GM19452 (cell line): ENCODE measurements around the gene GCLC.
A peak's percentile ranks its signal among the peaks of the same experiment; 100 is the strongest.
"Not testable (repeated sequence)": the region's sequence is repeated elsewhere in the genome, so short reads cannot be mapped to it uniquely, and the experiment has no call there.

Experiments used
- ATAC-seq: cut with Tn5 transposase; IDR thresholded peaks from one replicate; pipeline ENCODE4 v1.9.1; 2021; ENCODE audit not compliant: unreplicated experiment

GCLC gene

GRCh38 chr6:53544470-53545308 lies at the start of gene GCLC:
GCLC (minus strand) TSS chr6:53545101; CDS start chr6:53544645, 456 bp downstream.
- peak; percentile 63 for ATAC-seq

- no peak for ATAC-seq
These were observed 49.7 kb upstream of the GCLC start for GRCh38 chr6:53594596-53594995.

GRCh38 chr6:53593001-53593488 lies 48.1 kb upstream of the GCLC start:
- ATAC-seq, result no peak

DNA sequence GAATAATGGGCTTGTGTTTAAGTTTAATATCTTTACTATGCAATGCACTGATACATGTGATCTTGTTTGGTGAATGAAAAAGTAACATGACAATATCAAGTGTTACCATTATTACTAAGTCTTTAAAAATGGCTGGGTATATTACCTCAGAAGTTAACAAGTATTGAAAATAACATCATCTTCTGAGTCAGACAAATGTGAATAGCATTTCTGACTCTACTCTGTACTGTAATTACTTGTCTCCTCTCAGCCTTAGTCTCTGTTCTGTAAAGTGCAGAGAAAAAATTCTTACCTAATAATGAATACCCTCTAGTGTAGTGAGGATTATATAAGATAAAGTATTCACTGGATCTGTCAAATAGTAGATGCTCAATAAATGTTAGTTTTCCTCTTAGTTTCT lies 47.0 kb upstream of the GCLC start:
- no peak for ATAC-seq

GRCh38 chr6:53588816-53589509 lies 44.1 kb upstream of the GCLC start:
- ATAC-seq, result no peak

DNA sequence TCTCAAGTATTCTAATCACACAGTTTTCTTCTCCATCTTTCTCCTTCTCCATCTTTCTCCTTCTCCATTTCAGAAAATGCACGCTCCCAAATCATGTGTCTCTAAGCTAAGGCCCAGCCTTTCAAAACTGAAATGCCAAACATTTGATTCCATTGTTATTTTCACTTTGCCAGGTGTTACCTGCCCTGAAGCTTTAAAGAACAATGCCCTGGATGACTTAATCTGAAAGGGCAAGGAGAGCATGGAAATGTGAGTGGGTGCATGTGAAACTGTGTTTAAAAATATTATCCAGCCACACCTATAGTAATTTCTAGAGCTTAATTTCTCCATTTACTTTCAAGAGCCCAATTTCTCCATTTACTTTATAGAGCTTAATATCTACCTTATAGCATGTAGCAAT lies 42.4 kb upstream of the GCLC start:
- ATAC-seq, result no peak

GRCh38 chr6:53585208-53585900 lies 40.5 kb upstream of the GCLC start:
- no peak for ATAC-seq

- ATAC-seq, result no peak
These were observed 39.8 kb upstream of the GCLC start for GRCh38 chr6:53584726-53585125.

DNA sequence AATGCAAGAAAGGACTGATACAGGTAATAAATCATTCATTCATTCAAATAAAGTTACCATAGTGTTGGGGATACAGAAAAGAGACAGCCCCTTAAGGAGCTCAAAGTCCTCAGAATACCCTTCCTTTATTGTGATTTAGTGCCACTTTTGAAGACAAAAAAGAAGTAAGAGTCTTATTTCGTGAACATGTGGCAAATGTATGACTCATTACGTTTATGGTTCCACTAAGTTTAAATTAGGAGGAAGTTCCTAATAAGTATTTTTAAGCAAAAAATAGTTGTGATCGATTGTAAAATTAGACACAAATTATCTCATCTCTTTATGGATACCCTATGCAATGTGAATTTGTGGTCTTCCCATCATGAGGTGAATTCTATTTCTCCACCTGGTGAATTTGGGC lies 38.5 kb upstream of the GCLC start:
- no peak for ATAC-seq

GRCh38 chr6:53582963-53583362 lies 38.1 kb upstream of the GCLC start:
- ATAC-seq, result no peak

DNA sequence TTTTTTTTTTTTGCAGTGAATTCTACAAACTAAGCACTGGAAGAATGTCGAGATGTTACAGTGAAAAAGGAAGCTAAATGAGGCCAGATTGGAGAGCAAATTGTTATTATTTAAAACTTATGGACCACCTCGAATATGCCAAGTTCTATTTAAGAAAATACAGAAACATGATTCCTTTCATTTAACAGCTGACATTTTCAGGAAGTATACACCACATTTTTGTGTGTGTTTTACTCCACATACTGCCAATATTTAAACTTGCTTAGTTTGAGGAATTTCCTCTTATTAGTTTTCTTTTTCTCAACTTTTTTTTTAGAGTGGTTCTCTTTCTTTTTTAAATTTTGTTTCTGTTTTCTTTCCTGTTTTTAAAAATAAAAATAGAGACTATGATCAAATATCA lies 37.0 kb upstream of the GCLC start:
- ATAC-seq, result no peak

DNA sequence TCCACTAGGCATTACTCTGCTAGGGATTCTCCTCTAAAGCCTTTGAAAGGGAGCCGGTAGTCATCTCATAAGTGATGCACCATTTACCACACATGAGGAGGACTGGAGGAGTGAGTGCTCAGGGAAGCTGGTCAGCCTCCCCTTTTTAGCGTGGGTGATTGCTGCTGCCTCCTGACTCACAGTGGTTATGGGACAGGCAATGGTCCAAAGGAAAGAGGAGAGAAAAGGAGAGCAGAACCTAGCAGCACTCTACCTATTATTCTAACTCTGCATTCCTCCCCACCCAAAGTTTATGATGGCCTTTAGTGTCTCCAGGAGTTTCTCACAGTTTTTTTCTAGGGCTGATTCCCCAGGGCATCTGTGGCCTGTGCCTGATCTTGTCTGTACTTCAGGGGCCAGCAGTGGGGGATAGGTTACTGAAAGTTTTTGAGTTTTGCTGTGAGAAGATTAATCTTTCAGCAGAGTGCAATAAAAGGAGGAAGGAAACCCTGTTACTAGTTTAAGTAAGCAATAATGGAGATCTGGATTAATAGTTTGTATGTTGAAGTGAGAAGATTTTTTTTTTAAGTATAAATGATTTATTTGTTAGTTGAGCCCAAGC lies 36.4 kb upstream of the GCLC start:
- no peak for ATAC-seq

DNA sequence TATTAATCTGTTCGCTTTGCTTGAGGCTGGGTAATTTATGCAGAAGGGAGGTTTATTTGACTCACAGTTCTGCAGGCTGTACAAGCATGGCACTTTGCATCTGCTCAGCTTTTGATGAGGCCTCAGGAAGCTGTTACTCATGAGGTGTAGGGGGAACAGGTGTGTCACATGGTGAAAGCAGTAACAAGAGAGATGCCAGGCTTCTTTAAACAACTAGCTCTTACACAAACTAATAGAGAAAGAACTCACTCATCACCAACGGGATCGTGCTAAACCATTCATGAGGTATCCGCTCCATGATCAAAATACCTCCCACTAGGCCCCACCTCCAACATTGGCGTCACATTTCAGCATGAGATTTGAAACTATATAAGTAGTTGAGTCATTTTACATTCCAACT lies 34.4 kb upstream of the GCLC start:
- no peak for ATAC-seq

- no peak for ATAC-seq
These were observed 33.5 kb upstream of the GCLC start for GRCh38 chr6:53578371-53578770.

- ATAC-seq, result no peak
These were observed 28.4 kb upstream of the GCLC start for GRCh38 chr6:53573299-53573698.

DNA sequence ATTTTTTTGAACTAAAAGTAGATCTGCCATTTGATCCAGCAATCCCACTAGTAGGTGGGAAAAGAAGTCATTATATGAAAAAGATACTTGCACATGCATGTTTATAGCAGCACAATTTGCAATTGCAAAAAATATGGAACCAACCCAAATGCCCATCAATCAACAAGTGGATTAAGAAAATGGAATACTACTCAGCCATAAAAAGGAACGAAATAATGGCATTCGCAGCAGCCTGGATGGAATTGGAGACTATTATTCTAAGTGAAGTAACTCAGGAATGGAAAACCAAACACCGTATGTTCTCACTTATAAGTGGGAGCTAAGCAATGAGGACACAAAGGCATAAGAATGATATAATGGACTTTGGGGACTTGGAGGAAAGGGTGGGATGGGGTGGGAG lies 27.5 kb upstream of the GCLC start:
- not testable (repeated sequence) for ATAC-seq

GRCh38 chr6:53568776-53569616 lies 24.1 kb upstream of the GCLC start:
- ATAC-seq, result no peak

DNA sequence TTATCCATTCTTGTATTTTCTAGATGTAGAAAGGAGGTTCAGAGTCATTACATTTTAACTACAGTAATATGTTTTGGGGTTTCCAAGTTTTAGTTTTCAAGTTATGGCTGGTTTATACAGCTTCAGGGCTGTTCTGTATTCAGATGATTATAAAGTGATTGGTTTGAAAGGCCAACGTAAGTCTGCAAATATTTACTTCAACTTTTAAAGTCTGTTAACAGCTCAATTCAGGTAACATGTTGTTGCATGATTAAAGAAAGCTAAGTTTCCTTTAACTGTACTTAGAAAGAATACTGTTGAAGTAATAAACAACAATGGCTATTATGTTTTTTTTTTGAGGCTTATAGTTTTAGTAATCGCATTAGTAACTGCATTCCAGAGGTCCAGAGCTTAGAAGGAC lies 22.8 kb upstream of the GCLC start:
- no peak for ATAC-seq

DNA sequence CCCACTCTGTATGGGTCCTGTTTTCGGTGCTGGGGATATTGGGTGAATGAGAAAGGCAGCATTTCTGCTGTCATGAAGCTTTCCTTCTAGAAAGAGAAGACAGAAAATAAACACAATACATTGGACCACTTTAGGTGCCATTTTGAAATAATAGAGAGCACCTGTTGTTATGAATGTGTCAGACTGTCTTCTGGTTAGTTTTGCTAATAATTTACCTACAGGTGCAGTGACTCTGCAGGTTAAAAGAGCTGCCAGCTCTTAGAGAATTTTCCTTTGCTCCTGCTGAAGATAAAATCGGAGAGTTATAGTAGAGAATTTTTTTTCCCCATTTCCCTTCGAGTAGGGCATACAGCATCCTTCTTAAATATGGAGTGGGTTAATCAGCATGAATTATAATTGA lies 21.9 kb upstream of the GCLC start:
- no peak for ATAC-seq

DNA sequence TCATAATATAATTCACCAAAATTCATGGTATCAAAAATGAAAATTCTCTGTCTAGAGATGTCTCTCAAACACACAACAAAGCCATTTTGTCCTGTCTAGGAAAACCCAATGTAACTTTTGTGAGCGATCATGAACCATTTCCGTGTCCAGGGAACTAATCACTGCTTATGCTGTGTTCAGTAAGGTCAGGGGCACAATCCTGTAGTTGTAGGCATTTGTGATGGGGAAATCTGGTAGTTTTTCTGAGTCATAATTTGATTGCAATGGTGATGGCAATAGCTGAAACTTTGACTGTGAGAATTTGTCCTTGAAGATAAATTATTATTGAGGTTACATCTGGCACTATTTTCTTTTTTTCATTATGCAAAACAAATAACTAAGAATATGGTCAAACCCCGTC lies 21.0 kb upstream of the GCLC start:
- no peak for ATAC-seq
